Loucy (cell line): Measurements from ENCODE around the gene FSTL4.

Source experiments
- H2AFZ ChIP-seq: fragments of 200-600 bp; sonication (generic); 2 replicates; pipeline ENCODE4 v1.6.0; 2016; ENCODE audit warnings: antibody characterized with exemption, mild to moderate bottlenecking, low read length, moderate library complexity
- H3F3A ChIP-seq: fragments of 200-600 bp; 2 replicates; pipeline ENCODE4 v1.6.0; 2016; ENCODE audit warnings: antibody characterized with exemption, low read depth, mild to moderate bottlenecking
- H3K27me3 ChIP-seq: fragments of 200-600 bp; sonication (generic); 2 replicates; pipeline ENCODE4 v1.6.1; 2014; ENCODE audit warnings: low read length, mild to moderate bottlenecking; ENCODE audit not compliant: insufficient read depth, poor library complexity, severe bottlenecking
- H3K36me3 ChIP-seq: fragments of 200-600 bp; sonication (generic); 2 replicates; pipeline ENCODE4 v1.6.1; 2016; ENCODE audit warnings: low read length; ENCODE audit not compliant: insufficient read depth
- H3K4me1 ChIP-seq: fragments of 200-600 bp; sonication (generic); 2 replicates; pipeline ENCODE4 v1.5.1; 2014; ENCODE audit warnings: low read length, mild to moderate bottlenecking; ENCODE audit not compliant: insufficient read depth, poor library complexity, severe bottlenecking
- H3K4me2 ChIP-seq: fragments of 200-600 bp; sonication (generic); 2 replicates; pipeline ENCODE4 v1.6.0; 2014; ENCODE audit warnings: antibody characterized with exemption, low read length, low read depth, mild to moderate bottlenecking; ENCODE audit not compliant: poor library complexity, severe bottlenecking
- H3K4me3 ChIP-seq: fragments of 200-600 bp; sonication (generic); 2 replicates; pipeline ENCODE4 v1.5.1; 2014; ENCODE audit warnings: low read length, mild to moderate bottlenecking, mixed read lengths; ENCODE audit not compliant: poor library complexity, severe bottlenecking
- H3K79me2 ChIP-seq: fragments of 200-600 bp; sonication (generic); 2 replicates; pipeline ENCODE4 v1.6.1; 2014; ENCODE audit warnings: low read length; ENCODE audit not compliant: insufficient read depth
- H3K9ac ChIP-seq: fragments of 200-600 bp; sonication (generic); 2 replicates; pipeline ENCODE4 v1.6.0; 2014; ENCODE audit warnings: mild to moderate bottlenecking, low read depth, low read length, moderate library complexity; ENCODE audit not compliant: poor library complexity, severe bottlenecking
- H3K9me2 ChIP-seq: fragments of 200-600 bp; sonication (generic); replicated peaks from 2 replicates; pipeline ENCODE4 v1.6.1; 2016; ENCODE audit warnings: low read depth, low read length, mixed read lengths
- H3K9me3 ChIP-seq: fragments of 200-600 bp; sonication (generic); 2 replicates; pipeline ENCODE4 v1.6.1; 2014; ENCODE audit warnings: mild to moderate bottlenecking, antibody characterized with exemption, low read length, low read depth; ENCODE audit not compliant: insufficient read depth
- H4K20me1 ChIP-seq: fragments of 200-600 bp; sonication (generic); 2 replicates; pipeline ENCODE4 v1.6.0; 2014; ENCODE audit warnings: antibody characterized with exemption, low read length, mild to moderate bottlenecking; ENCODE audit not compliant: insufficient read depth, poor library complexity, severe bottlenecking
- CTCF ChIP-seq: fragments of 200-600 bp; sonication (generic); conservative IDR thresholded peaks from 2 replicates; pipeline ENCODE4 v1.5.1; 2014; ENCODE audit warnings: mild to moderate bottlenecking, antibody characterized with exemption, low read length
- EZH2phosphoT487 ChIP-seq: fragments of 200-600 bp; IDR thresholded peaks from 2 replicates; pipeline ENCODE4 v1.6.1; 2018; ENCODE audit warnings: antibody characterized with exemption, mild to moderate bottlenecking, moderate library complexity, borderline replicate concordance

FSTL4 gene

GRCh38 chr5:133444711-133445110 lies 167.6 kb downstream of the FSTL4 start:
- H3K4me1 ChIP-seq = no peaks in the 10 kb centered on the region
- no peak overlapping the region for H3K4me2 ChIP-seq
- H3K9me3 ChIP-seq = no peaks in the 10 kb centered on the region
- H3K9me2 ChIP-seq = no peaks in the 10 kb centered on the region
- H3F3A ChIP-seq = no peaks in the 10 kb centered on the region
- H4K20me1 ChIP-seq = no peaks in the 10 kb centered on the region
- H3K79me2 ChIP-seq = no peaks in the 10 kb centered on the region
- no peak overlapping the region for H2AFZ ChIP-seq
- no peak for TF ChIP-seq EZH2phosphoT487
- no peak for TF ChIP-seq CTCF
- no peak overlapping the region for H3K4me3 ChIP-seq
- H3K36me3 ChIP-seq = no peaks in the 10 kb centered on the region
- H3K27me3 ChIP-seq = no peaks in the 10 kb centered on the region
- H3K9ac ChIP-seq = no peak overlapping the region

GRCh38 chr5:133441166-133441815 lies 171.1 kb downstream of the FSTL4 start:
- Histone ChIP-seq H3K4me3 (no peak overlapping the region), H3K36me3 (no peaks in the 10 kb centered on the region), H3K9ac (no peak overlapping the region), H3K4me1 (no peaks in the 10 kb centered on the region), H3K9me2 (no peaks in the 10 kb centered on the region), H3K9me3 (no peaks in the 10 kb centered on the region), H3K27me3 (no peaks in the 10 kb centered on the region), H3K4me2 (no peak overlapping the region), H3K79me2 (no peaks in the 10 kb centered on the region), H2AFZ (no peak overlapping the region), H4K20me1 (no peaks in the 10 kb centered on the region), H3F3A (no peaks in the 10 kb centered on the region)
- TF ChIP-seq EZH2phosphoT487 (no peak), CTCF (no peak)

- Histone ChIP-seq H3K79me2 (no peaks in the 10 kb centered on the region), H3K27me3 (no peaks in the 10 kb centered on the region), H3K4me3 (no peak overlapping the region), H3K9me3 (no peaks in the 10 kb centered on the region), H2AFZ (no peak overlapping the region), H3K4me1 (no peaks in the 10 kb centered on the region), H3K9me2 (no peaks in the 10 kb centered on the region), H4K20me1 (no peaks in the 10 kb centered on the region), H3K4me2 (no peak overlapping the region), H3K36me3 (no peaks in the 10 kb centered on the region), H3K9ac (no peak overlapping the region), H3F3A (no peaks in the 10 kb centered on the region)
- TF ChIP-seq EZH2phosphoT487 = no peak
- TF ChIP-seq CTCF = no peak
Observed at GRCh38 chr5:133440467-133441115, 171.8 kb downstream of the FSTL4 start.
